Gastrocnemius medialis (tissue), 4 donors: Measurements from ENCODE around the gene OR10H5.
"Not testable (repeated sequence)": the region's sequence is repeated elsewhere in the genome, so short reads cannot be mapped to it uniquely, and the experiment has no call there.

Source experiments
- POLR2A ChIP-seq, 2 donors: fragments of 450-650 bp; IDR thresholded peaks; one replicate each; pipeline ENCODE4 v1.6.1; 2017; ENCODE audit warnings: antibody characterized with exemption in 2 of 2, mild to moderate bottlenecking in 2 of 2, moderate library complexity in 2 of 2
- TF ChIP-seq, protein P1 (sequence below), 5 experiments: fragments of 450-650 bp in 3 of 5; fragments of 200-600 bp in 2 of 5; sonication (generic) in 2 of 5; IDR thresholded peaks in 4 of 5; conservative IDR thresholded peaks in 1 of 5; 1 replicate in 4 of 5; 2 replicates in 1 of 5; pipeline ENCODE4 v1.5.1; 2016 to 2019; ENCODE audit warnings: antibody characterized with exemption in 5 of 5, mild to moderate bottlenecking in 3 of 5, moderate library complexity in 3 of 5

DNA sequence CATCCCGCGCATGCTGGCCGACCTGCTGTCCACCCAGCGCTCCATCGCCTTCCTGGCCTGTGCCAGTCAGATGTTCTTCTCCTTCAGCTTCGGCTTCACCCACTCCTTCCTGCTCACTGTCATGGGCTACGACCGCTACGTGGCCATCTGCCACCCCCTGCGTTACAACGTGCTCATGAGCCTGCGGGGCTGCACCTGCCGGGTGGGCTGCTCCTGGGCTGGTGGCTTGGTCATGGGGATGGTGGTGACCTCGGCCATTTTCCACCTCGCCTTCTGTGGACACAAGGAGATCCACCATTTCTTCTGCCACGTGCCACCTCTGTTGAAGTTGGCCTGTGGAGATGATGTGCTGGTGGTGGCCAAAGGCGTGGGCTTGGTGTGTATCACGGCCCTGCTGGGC, 6.8 kb downstream of the OR10H5 start:
- TF ChIP-seq, protein P1, sequence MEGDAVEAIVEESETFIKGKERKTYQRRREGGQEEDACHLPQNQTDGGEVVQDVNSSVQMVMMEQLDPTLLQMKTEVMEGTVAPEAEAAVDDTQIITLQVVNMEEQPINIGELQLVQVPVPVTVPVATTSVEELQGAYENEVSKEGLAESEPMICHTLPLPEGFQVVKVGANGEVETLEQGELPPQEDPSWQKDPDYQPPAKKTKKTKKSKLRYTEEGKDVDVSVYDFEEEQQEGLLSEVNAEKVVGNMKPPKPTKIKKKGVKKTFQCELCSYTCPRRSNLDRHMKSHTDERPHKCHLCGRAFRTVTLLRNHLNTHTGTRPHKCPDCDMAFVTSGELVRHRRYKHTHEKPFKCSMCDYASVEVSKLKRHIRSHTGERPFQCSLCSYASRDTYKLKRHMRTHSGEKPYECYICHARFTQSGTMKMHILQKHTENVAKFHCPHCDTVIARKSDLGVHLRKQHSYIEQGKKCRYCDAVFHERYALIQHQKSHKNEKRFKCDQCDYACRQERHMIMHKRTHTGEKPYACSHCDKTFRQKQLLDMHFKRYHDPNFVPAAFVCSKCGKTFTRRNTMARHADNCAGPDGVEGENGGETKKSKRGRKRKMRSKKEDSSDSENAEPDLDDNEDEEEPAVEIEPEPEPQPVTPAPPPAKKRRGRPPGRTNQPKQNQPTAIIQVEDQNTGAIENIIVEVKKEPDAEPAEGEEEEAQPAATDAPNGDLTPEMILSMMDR (IDR thresholded peaks at IDR 0.05 in 4 of 5, conservative IDR thresholded peaks at IDR 0.05 in 1 of 5) = not testable (repeated sequence)
- not testable (repeated sequence) for TF ChIP-seq POLR2A (IDR thresholded peaks at IDR 0.05)
